PC-3 (cell line): ENCODE data around the gene MMP24OS.

Source experiments
- EZH2phosphoT487 ChIP-seq: fragments of 300-600 bp; sonication (generic); IDR thresholded peaks from 2 replicates; pipeline ENCODE4 v1.6.1; 2018; ENCODE audit warnings: mild to moderate bottlenecking, antibody characterized with exemption, low read length, borderline replicate concordance
- TF ChIP-seq, protein P1 (sequence below): fragments of 300-600 bp; sonication (generic); conservative IDR thresholded peaks from 2 replicates; pipeline ENCODE4 v1.5.1; 2017; ENCODE audit warnings: antibody characterized with exemption, low read depth, mild to moderate bottlenecking, low read length

DNA sequence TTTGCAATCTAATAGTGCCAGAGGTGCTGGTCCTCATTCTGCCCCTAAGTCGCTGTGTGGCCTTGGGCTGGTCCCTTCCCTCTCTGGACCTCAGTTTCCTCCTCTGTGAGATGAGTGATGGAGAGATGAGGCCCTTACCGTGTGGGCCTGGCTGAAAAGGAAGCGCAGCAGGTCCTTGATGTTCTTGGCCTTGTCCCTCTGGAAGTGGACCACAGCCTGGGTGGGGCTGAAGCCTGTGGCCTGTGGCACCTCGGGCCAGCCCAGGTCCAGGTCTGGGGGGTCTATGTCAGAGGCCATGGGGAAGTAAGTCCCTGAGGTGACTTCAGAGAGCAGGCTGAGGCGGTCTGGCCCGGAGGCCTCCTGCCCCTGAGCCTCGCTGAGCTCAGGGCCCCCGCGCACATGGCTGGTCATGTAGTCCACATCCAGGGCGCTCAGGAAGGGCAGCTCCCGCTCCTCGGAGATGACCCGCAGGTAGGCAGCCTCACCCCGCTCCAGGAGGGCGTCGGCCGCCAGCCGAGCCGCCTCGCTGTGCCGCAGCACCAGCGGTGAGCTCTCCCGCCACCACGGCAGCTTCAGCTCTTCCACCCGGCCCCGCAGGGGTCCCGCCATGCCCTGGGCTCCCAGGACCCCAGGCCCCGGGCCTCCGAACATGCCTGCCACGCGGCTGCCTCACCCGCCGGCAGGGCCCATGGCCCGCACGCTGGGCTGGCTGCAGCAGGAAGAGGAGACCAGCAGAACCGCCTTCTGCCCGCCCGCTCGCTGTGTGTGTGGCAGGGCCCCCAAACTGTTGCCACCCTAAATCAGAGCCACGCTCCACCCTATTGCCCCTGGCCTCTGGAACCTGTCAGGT lies 14.0 kb upstream of the MMP24OS start, which contains the start of gene FAM83C:
- TF ChIP-seq, protein P1, sequence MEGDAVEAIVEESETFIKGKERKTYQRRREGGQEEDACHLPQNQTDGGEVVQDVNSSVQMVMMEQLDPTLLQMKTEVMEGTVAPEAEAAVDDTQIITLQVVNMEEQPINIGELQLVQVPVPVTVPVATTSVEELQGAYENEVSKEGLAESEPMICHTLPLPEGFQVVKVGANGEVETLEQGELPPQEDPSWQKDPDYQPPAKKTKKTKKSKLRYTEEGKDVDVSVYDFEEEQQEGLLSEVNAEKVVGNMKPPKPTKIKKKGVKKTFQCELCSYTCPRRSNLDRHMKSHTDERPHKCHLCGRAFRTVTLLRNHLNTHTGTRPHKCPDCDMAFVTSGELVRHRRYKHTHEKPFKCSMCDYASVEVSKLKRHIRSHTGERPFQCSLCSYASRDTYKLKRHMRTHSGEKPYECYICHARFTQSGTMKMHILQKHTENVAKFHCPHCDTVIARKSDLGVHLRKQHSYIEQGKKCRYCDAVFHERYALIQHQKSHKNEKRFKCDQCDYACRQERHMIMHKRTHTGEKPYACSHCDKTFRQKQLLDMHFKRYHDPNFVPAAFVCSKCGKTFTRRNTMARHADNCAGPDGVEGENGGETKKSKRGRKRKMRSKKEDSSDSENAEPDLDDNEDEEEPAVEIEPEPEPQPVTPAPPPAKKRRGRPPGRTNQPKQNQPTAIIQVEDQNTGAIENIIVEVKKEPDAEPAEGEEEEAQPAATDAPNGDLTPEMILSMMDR = no peak
- TF ChIP-seq EZH2phosphoT487 = no peak
